Mononuclear cell (primary cell): ENCODE data around the gene GALNT15. TPM values are rescaled to one million over a fixed set of nuclear protein-coding genes. Genes with fewer than 3 reads are reported as not detected.

Experiments used
- H3K27me3 ChIP-seq: 2 replicates; pipeline ENCODE4 v1.6.0; 2011; ENCODE audit warnings: low read length, control low read depth; ENCODE audit not compliant: insufficient read depth
- H3K4me1 ChIP-seq: 2 replicates; pipeline ENCODE4 v1.5.1; 2011; ENCODE audit warnings: mild to moderate bottlenecking, low read length, control low read depth; ENCODE audit not compliant: insufficient read depth
- H3K4me3 ChIP-seq: 2 replicates; pipeline ENCODE4 v1.5.1; 2011; ENCODE audit warnings: mild to moderate bottlenecking, low read length, moderate library complexity
- H3K9me3 ChIP-seq: 2 replicates; pipeline ENCODE4 v1.5.1; 2011; ENCODE audit warnings: low read depth, mild to moderate bottlenecking, control low read depth, low read length
- total RNA-seq: library from RNA; depleted of rRNA; stranded (reverse); fragments of >200 nt; gene quantifications from one replicate; pipeline ENCODE4 v1.2.3, GENCODE V29; 2012

The GALNT15 gene
- total RNA-seq, 1 donor, result not detected

GRCh38 chr3:16258177-16258576, 83.7 kb downstream of the GALNT15 start:
- H3K27me3 ChIP-seq, result no peaks in the 10 kb centered on the region
- H3K4me1 ChIP-seq, result peaks cover 22% of the 10 kb centered on the region
- H3K4me3 ChIP-seq, result no peak overlapping the region
- H3K9me3 ChIP-seq, result no peaks in the 10 kb centered on the region

DNA sequence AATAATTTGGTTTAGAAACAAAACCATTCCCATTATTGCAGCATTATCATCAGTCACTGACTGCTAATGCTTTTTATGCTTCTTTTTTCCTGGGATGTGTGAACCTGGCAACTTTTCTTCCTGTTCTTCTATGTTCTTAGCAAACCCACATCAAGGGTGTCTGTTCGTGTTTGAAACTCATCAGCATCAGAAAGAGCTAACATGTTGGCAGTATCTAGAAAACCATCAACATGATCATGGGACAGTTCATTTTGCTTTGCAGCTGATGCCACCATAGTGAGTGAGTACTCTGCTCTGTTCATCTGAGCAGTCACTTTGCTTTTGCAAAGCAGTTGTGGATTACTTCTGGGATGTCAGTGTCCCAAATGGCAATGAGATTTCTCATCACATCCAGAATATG, 84.4 kb downstream of the GALNT15 start:
- H3K9me3 ChIP-seq, result no peaks in the 10 kb centered on the region
- no peak overlapping the region for H3K4me3 ChIP-seq
- peaks cover 16% of the 10 kb centered on the region for H3K4me1 ChIP-seq
- H3K27me3 ChIP-seq, result no peaks in the 10 kb centered on the region

GRCh38 chr3:16260046-16260445, 85.6 kb downstream of the GALNT15 start:
- H3K4me3 ChIP-seq, result no peak overlapping the region
- H3K9me3 ChIP-seq, result no peaks in the 10 kb centered on the region
- H3K4me1 ChIP-seq, result peaks cover 15% of the 10 kb centered on the region
- H3K27me3 ChIP-seq, result no peaks in the 10 kb centered on the region

- Histone ChIP-seq H3K9me3 (no peaks in the 10 kb centered on the region), H3K27me3 (no peaks in the 10 kb centered on the region), H3K4me1 (peaks cover 31% of the 10 kb centered on the region), H3K4me3 (no peak overlapping the region)
Measured at GRCh38 chr3:16262174-16262573, 87.7 kb downstream of the GALNT15 start.

- no peaks in the 10 kb centered on the region for H3K27me3 ChIP-seq
- peak overlapping the region; percentile 64 for H3K4me3 ChIP-seq
- peaks cover 31% of the 10 kb centered on the region for H3K4me1 ChIP-seq
- H3K9me3 ChIP-seq, result no peaks in the 10 kb centered on the region
Measured at GRCh38 chr3:16264174-16264707, 89.8 kb downstream of the GALNT15 start.

GRCh38 chr3:16264708-16265454, 90.4 kb downstream of the GALNT15 start, which contains the start of the genes DPH3 and OXNAD1:
Gene DPH3 (minus strand): TSS chr3:16264943. CDS start chr3:16264876, 67 bp downstream.
Gene OXNAD1 (plus strand): TSS chr3:16265212. CDS start chr3:16270953, 5,741 bp downstream.
- H3K9me3 ChIP-seq, result no peaks in the 10 kb centered on the region
- no peaks in the 10 kb centered on the region for H3K27me3 ChIP-seq
- peaks cover 31% of the 10 kb centered on the region for H3K4me1 ChIP-seq
- H3K4me3 ChIP-seq, result peak within 1 kb of the TSS; percentile 64

DNA sequence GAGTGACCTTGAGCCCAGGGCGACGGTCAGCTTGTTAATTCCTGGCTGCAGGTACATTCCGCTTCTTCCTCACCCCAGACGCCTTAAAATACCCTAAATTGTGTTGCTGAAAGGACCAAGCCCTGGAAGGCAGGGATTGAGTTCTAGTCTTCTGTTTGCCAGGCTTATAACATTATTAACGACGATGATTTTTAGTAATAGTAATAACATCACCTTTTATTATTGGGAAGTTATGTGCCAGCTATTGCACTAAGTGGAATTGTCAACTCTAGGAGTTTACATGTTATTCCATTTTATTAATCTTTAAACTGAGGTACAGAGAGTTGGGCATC, 90.9 kb downstream of the GALNT15 start:
- H3K27me3 ChIP-seq, result no peaks in the 10 kb centered on the region
- H3K9me3 ChIP-seq, result no peaks in the 10 kb centered on the region
- H3K4me1 ChIP-seq, result peaks cover 31% of the 10 kb centered on the region
- H3K4me3 ChIP-seq, result peak overlapping the region; percentile 64

GRCh38 chr3:16266714-16267113, 92.2 kb downstream of the GALNT15 start:
- no peaks in the 10 kb centered on the region for H3K9me3 ChIP-seq

GRCh38 chr3:16270855-16271254, 96.4 kb downstream of the GALNT15 start:
- Histone ChIP-seq H3K27me3 (no peaks in the 10 kb centered on the region), H3K9me3 (no peaks in the 10 kb centered on the region), H3K4me3 (no peak overlapping the region), H3K4me1 (peaks cover 9% of the 10 kb centered on the region)

More at GRCh38 chr3:16266714-16267113, 92.2 kb downstream of the GALNT15 start:
- H3K4me1 ChIP-seq, result peaks cover 31% of the 10 kb centered on the region
- H3K4me3 ChIP-seq, result no peak overlapping the region
- no peaks in the 10 kb centered on the region for H3K27me3 ChIP-seq

GRCh38 chr3:16272588-16272987, 98.1 kb downstream of the GALNT15 start:
- H3K4me1 ChIP-seq, result no peaks in the 10 kb centered on the region
- no peak overlapping the region for H3K4me3 ChIP-seq
- no peaks in the 10 kb centered on the region for H3K9me3 ChIP-seq
- no peaks in the 10 kb centered on the region for H3K27me3 ChIP-seq

- H3K9me3 ChIP-seq, result no peaks in the 10 kb centered on the region
- no peaks in the 10 kb centered on the region for H3K27me3 ChIP-seq
- no peak overlapping the region for H3K4me3 ChIP-seq
- H3K4me1 ChIP-seq, result no peaks in the 10 kb centered on the region
Measured at GRCh38 chr3:16273867-16274266, 99.4 kb downstream of the GALNT15 start.

DNA sequence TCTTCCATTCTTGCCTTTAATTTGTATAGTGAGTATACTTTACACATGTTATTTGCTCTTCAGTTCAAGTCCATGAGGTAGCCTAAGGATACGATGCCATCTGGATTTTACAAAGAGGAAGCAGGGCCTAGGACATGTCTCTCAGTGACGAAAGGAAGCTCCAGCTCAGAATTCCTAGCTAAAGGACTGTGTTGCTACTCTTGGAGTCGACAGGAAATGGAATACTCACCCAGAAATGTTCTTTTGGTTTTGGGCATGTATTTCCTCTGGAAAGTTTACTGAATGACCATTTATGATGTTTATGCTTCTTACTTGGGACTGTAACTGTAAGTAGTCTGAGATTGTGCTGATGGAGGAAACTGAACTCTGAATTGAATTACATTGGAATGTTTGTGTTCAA, 103.0 kb downstream of the GALNT15 start:
- no peaks in the 10 kb centered on the region for H3K27me3 ChIP-seq

DNA sequence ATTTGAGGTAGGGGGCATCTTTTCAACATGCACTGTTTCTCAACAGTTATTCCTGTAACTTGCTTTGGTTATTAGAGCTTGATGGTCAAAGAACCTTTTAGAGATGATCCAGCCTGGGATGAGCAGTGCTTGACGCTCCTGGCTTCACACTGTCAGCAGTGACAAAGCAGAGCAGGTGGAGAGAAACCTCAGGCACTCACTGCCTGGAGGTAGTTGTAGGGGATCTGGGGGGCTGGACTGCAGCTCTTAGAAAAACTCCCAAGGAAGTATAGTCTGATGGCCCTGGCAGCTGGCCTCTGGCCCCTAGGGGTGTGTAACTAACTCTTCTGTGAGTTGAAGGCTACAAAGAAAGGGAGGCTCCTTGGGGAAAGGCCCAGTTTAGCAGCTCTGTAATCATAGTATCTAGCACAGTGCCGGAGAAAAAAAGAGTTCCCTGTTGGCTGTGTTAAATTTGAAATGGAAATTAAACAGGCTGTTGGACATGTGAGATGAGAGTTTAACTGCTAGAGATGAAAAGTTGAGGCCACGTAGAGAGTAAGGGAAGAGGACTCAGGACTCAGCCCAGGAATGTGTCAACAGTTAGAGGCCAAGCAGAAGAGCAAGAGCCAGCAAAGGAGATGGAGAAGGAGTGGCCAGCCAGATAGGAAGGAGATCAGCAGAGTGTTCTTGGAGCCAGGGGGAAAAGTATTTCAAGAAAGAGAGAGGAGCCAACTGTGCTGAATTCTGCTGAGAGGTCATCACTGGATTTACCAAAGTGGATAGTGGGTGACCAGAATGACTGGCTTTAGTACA, 104.7 kb downstream of the GALNT15 start:
- no peaks in the 10 kb centered on the region for H3K27me3 ChIP-seq
- no peaks in the 10 kb centered on the region for H3K9me3 ChIP-seq
- no peak overlapping the region for H3K4me3 ChIP-seq
- H3K4me1 ChIP-seq, result no peaks in the 10 kb centered on the region

More for the DNA sequence above, 103.0 kb downstream of the GALNT15 start:
- H3K4me3 ChIP-seq, result no peak overlapping the region
- no peaks in the 10 kb centered on the region for H3K9me3 ChIP-seq
- no peaks in the 10 kb centered on the region for H3K4me1 ChIP-seq

GRCh38 chr3:16280671-16281070, 106.2 kb downstream of the GALNT15 start:
- Histone ChIP-seq H3K27me3 (no peaks in the 10 kb centered on the region), H3K4me3 (no peak overlapping the region), H3K4me1 (peaks cover under 1% of the 10 kb centered on the region), H3K9me3 (no peaks in the 10 kb centered on the region)
